Stomach (tissue), 9 donors: ENCODE measurements around the gene OR52E5. TPM values are rescaled to one million over a fixed set of nuclear protein-coding genes. Genes with fewer than 3 reads are reported as not detected.

ENCODE experiments used
- DNase-seq, 2 donors: peaks; one replicate each; pipeline versions ENCODE4 v3.0.0 to v3.0.0-alpha.2; 2013 to 2019
- H3K27ac ChIP-seq, 5 donors: fragments of 200-600 bp in 4 of 5; sonication (generic) in 4 of 5; one replicate each; pipeline ENCODE4 v1.5.1; 2013 to 2019; ENCODE audit warnings: mild to moderate bottlenecking in 1 of 5, moderate library complexity in 1 of 5
- H3K27me3 ChIP-seq, 3 donors: fragments of 200-600 bp; sonication (generic); one replicate each; pipeline ENCODE4 v1.5.1; 2017 to 2019; ENCODE audit warnings: mixed run types in 1 of 3
- H3K36me3 ChIP-seq, 4 donors: fragments of 200-600 bp; sonication (generic); 1 replicate in 3 of 4; 2 replicates in 1 of 4; pipeline ENCODE4 v1.5.1; 2016 to 2019
- H3K4me1 ChIP-seq, 4 donors: fragments of 200-600 bp; sonication (generic); one replicate each; pipeline ENCODE4 v1.5.1; 2016 to 2019
- H3K4me3 ChIP-seq, 4 donors: fragments of 200-600 bp; sonication (generic) in 3 of 4; one replicate each; pipeline ENCODE4 v1.5.1; 2016 to 2019; ENCODE audit warnings: mild to moderate bottlenecking in 1 of 4
- H3K9me3 ChIP-seq, 4 donors: fragments of 200-600 bp; sonication (generic); one replicate each; pipeline ENCODE4 v1.5.1; 2016 to 2019
- EP300 ChIP-seq: sonication (generic); formaldehyde crosslinking; IDR thresholded peaks from one replicate; pipeline ENCODE4 v1.6.1; 2017; ENCODE audit warnings: antibody characterized with exemption
- POLR2A ChIP-seq, 4 donors: fragments of 450-650 bp; IDR thresholded peaks; one replicate each; pipeline ENCODE4 v1.6.1; 2016; ENCODE audit warnings: antibody characterized with exemption in 4 of 4, control low read depth in 2 of 4, mild to moderate bottlenecking in 1 of 4, moderate library complexity in 1 of 4
- POLR2AphosphoS5 ChIP-seq, 3 donors: sonication (generic); formaldehyde crosslinking; IDR thresholded peaks; one replicate each; pipeline ENCODE4 v1.6.1; 2016; ENCODE audit warnings: antibody characterized with exemption in 3 of 3
- WGBS, 5 donors: extraction: QIAGEN DNeasy Blood & Tissue Kit in 3 of 5; methylation state at CpG; one replicate each; pipeline versions ENCODE4 v1.1.5 to v1.1.7; 2013 to 2018; 5-methylcytosine and 5-hydroxymethylcytosine counted together
- intact Hi-C: fragments of 100-400 bp; cut with DNase I; formaldehyde crosslinking; loops from one replicate; pipeline ENCODE4 v1.15.1; 2023; ENCODE audit warnings: low total_unique reads
- polyA plus RNA-seq, 3 donors: library from polyadenylated mRNA; stranded (reverse); fragments of 200-250 nt; gene quantifications; one replicate each; pipeline ENCODE4 v1.2.3, GENCODE V29; 2013
- total RNA-seq, 5 donors: library from RNA; depleted of rRNA; stranded (reverse); fragments of >200 nt; gene quantifications; one replicate each; pipeline versions ENCODE4 v1.1.0 to v1.2.3, GENCODE V29; 2014 to 2016
- TF ChIP-seq, protein P1 (sequence below), 7 experiments: fragments of 450-650 bp in 4 of 7; fragments of 200-600 bp in 3 of 7; sonication (generic) in 3 of 7; IDR thresholded peaks; one replicate each; pipeline ENCODE4 v1.5.1; 2016 to 2019; ENCODE audit warnings: antibody characterized with exemption in 7 of 7, control low read depth in 2 of 7, mild to moderate bottlenecking in 1 of 7
- donor health status: healthy with polysubstance abuse.
- donor health status: Bipolar disorder and iron deficiency.
- donor health status: healthy.

OR52E5 gene
- total and polyA plus RNA-seq, 8 donors, result not detected

DNA sequence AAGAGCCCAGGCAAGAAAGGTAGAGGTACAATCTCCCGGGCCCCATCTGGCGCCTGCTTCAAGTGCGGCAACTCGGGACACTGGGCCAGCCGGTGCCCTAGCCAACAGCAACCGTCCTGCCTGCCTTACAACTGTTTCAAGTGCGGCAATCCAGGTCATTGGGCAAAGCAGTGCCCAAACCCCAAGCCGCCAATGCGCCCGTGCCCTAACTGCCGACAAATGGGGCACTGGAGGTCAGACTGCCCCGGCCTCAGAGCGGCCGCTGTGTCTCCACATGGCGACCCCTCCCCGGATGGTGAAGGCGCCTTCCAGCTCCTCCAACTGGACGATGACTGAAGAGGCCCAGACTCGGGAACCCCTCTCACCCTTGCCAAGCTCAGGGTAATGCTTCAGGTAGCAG is 37.6 kb downstream of the OR52E5 start:
- H3K4me3 ChIP-seq, result no peak overlapping the region
- TF ChIP-seq POLR2A (IDR thresholded peaks at IDR 0.05) (no peak), EP300 (no peak), POLR2AphosphoS5 (IDR thresholded peaks at IDR 0.05) (no peak)
- TF ChIP-seq, protein P1, sequence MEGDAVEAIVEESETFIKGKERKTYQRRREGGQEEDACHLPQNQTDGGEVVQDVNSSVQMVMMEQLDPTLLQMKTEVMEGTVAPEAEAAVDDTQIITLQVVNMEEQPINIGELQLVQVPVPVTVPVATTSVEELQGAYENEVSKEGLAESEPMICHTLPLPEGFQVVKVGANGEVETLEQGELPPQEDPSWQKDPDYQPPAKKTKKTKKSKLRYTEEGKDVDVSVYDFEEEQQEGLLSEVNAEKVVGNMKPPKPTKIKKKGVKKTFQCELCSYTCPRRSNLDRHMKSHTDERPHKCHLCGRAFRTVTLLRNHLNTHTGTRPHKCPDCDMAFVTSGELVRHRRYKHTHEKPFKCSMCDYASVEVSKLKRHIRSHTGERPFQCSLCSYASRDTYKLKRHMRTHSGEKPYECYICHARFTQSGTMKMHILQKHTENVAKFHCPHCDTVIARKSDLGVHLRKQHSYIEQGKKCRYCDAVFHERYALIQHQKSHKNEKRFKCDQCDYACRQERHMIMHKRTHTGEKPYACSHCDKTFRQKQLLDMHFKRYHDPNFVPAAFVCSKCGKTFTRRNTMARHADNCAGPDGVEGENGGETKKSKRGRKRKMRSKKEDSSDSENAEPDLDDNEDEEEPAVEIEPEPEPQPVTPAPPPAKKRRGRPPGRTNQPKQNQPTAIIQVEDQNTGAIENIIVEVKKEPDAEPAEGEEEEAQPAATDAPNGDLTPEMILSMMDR (IDR thresholded peaks at IDR 0.05), result no peak
- intact Hi-C loops, result no loop called here
- WGBS, 5 donors, result 89 to 94% (median 90%) methylated on average over 12 to 19 of the region's 19 CpGs
- peaks cover 0 to 50% (median 17%) of the 10 kb centered on the region in 4 donors for H3K9me3 ChIP-seq
- H3K36me3 ChIP-seq, result no peaks in the 10 kb centered on the region
- H3K27me3 ChIP-seq, result no peaks in the 10 kb centered on the region
- no peaks in the 10 kb centered on the region for H3K4me1 ChIP-seq
- H3K27ac ChIP-seq, result no peak overlapping the region
- no peak for DNase-seq

DNA sequence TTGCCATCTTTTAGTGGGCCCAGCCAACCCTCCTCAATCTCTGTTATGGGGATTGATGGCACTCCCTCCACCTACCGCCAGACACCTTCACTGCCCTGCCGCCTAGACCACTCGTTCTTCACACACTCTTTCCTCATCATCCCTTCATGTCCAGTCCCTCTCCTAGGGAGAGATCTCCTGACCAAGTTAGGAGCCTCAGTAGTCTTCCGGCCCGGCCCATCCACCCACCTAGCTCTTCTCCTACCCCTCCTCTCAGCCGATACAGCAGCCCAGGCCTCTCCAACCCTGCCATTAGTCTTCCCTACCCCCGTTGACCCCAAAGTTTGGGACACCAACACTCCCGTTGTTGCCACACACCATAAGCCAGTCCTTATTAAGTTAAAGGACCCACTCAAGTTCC is 38.1 kb downstream of the OR52E5 start:
- Histone ChIP-seq H3K27ac (no peak overlapping the region), H3K4me3 (no peak overlapping the region), H3K27me3 (no peaks in the 10 kb centered on the region), H3K9me3 (peaks cover 0 to 50% (median 18%) of the 10 kb centered on the region in 4 donors), H3K36me3 (no peaks in the 10 kb centered on the region), H3K4me1 (no peaks in the 10 kb centered on the region)
- WGBS, 5 donors, result 91 to 94% (median 92%) methylated on average over 8 of the region's 8 CpGs
- intact Hi-C loops, result no loop called here
- DNase-seq, result no peak
- TF ChIP-seq EP300, result no peak
- TF ChIP-seq, protein P1 (IDR thresholded peaks at IDR 0.05), result no peak
- TF ChIP-seq POLR2A (IDR thresholded peaks at IDR 0.05), result no peak
- no peak for TF ChIP-seq POLR2AphosphoS5 (IDR thresholded peaks at IDR 0.05)

DNA sequence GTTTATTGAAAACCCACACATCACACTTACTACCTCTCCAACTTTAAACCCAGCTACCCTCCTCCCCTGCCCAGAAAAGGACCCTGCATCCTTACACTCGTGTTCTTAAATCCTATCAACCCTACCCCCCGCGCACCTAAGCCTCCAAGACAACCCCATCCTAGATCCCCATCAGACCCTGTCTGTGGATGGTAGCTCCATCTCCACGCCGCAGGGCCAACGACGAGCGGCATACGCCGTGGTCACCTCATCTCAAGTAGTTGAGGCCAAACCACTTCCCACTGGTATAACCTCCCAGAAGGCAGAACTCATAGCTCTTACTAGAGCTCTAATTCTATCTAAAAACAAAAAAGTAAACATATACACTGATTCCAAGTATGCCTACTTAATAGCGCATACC is 39.7 kb downstream of the OR52E5 start:
- no peak overlapping the region for H3K27ac ChIP-seq
- intact Hi-C loops, result no loop called here
- 93 to 96% (median 95%) methylated on average over 11 of the region's 11 CpGs for WGBS, 5 donors
- no peaks in the 10 kb centered on the region for H3K36me3 ChIP-seq
- TF ChIP-seq, protein P1 (IDR thresholded peaks at IDR 0.05), result no peak
- TF ChIP-seq POLR2A (IDR thresholded peaks at IDR 0.05) (no peak), POLR2AphosphoS5 (IDR thresholded peaks at IDR 0.05) (no peak), EP300 (no peak)
- DNase-seq, result no peak
- H3K4me1 ChIP-seq, result no peaks in the 10 kb centered on the region
- no peak overlapping the region for H3K4me3 ChIP-seq
- H3K9me3 ChIP-seq, result peaks cover 0 to 58% (median 19%) of the 10 kb centered on the region in 4 donors
- no peaks in the 10 kb centered on the region for H3K27me3 ChIP-seq

DNA sequence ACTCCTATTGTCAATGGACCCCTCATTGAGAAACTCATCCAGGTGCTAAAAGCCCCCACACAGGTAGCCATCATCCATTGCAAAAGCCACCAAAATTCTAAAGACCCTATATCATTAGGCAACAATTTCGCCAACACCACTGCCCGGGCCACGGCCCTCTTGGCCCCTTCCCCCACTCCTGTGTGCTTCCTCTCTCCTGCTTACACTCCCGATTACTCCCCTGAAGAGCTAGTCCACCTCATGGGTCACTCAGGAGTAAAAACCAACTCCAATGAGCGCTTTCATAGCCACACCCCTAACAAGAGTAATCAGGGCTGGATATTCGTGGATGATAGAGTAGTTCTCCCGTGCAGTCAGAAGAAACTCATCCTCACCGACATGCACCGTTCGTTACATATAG is 40.1 kb downstream of the OR52E5 start:
- 81 to 93% (median 92%) methylated on average over 10 of the region's 10 CpGs for WGBS, 5 donors
- TF ChIP-seq POLR2AphosphoS5 (IDR thresholded peaks at IDR 0.05) (no peak), EP300 (no peak), POLR2A (IDR thresholded peaks at IDR 0.05) (no peak)
- TF ChIP-seq, protein P1 (IDR thresholded peaks at IDR 0.05), result no peak
- no peaks in the 10 kb centered on the region for H3K27me3 ChIP-seq

More for the DNA sequence above, 40.1 kb downstream of the OR52E5 start:
- DNase-seq, result no peak
- H3K36me3 ChIP-seq, result no peaks in the 10 kb centered on the region
- intact Hi-C loops, result no loop called here
- H3K9me3 ChIP-seq, result peaks cover 0 to 55% (median 19%) of the 10 kb centered on the region in 4 donors
- H3K4me3 ChIP-seq, result no peak overlapping the region
- no peak overlapping the region for H3K27ac ChIP-seq
- no peaks in the 10 kb centered on the region for H3K4me1 ChIP-seq
